ENCODE measurements around the gene MACO1.

MACO1 gene

GRCh38 chr1:25544243-25544764, 113.6 kb downstream of the MACO1 start:
- peak in 4 of 6 experiments; percentile 27 to 32 (median 28) for DNase-seq

- DNase-seq = no peak
These were observed 114.1 kb downstream of the MACO1 start for GRCh38 chr1:25544819-25545218.

GRCh38 chr1:25545767-25546166, 115.1 kb downstream of the MACO1 start:
- DNase-seq = no peak

DNA sequence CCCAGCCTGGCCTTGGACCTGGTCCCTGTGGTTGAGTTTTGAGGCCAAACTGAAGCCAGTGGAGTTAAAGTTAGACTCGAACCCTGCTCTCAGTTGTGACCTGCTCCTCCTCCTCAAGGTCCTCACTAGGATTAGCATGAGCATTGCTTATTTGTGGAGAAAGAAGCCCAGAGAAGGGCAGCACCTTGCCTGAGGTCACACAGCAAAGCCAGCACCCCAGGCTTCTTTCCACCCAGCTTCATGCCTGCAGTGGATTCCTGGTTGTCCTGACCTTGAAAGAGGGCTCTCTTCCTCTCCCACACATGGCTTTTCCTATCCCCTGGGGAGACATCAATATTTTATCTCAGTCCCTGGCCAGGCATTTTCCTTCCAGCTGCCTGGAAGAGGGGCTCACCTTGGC, 115.5 kb downstream of the MACO1 start:
- DNase-seq = no peak

DNA sequence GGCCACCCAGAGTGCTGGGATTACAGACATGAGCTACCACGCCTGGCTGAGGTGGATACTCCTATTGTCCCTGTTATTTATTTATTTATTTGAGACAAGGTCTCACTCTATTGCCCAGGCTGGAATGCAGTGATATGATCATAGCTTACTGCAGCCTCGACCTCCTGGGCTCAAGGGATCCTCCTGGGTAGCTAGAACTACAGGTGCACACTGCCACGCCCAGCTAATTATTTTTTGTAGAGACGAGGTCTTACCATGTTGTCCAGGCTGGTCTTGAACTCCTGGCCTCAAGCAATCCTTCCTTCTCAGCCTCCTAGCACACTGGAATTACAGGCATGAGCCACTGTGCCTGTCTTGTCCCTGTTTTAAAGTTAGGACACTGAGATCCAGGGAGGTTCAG, 117.9 kb downstream of the MACO1 start:
- no peak for DNase-seq

GRCh38 chr1:25549273-25550154, 118.8 kb downstream of the MACO1 start:
- DNase-seq = peak; percentile 50 to 68 (median 58)
